ENCODE results near the gene NEK6.

Gene NEK6

GRCh38 chr9:124270504-124271335, 13.0 kb downstream of the NEK6 start:
- peak; percentile 57 for DNase-seq (ENCODE audit: low read depth)
- no peak overlapping the region for H3K4me3 ChIP-seq (replicated peaks; ENCODE audit: low read depth, low read length)
- TF ChIP-seq CTCF (IDR thresholded peaks at IDR 0.05; ENCODE audit: low read length, missing control alignments), result no peak

GRCh38 chr9:124271660-124272059, 13.9 kb downstream of the NEK6 start:
- no peak for TF ChIP-seq CTCF (IDR thresholded peaks at IDR 0.05; ENCODE audit: low read length, missing control alignments)
- no peak for DNase-seq (ENCODE audit: low read depth)
- no peak overlapping the region for H3K4me3 ChIP-seq (replicated peaks; ENCODE audit: low read depth, low read length)

GRCh38 chr9:124272118-124272517, 14.4 kb downstream of the NEK6 start:
- no peak for DNase-seq (ENCODE audit: low read depth)
- no peak for TF ChIP-seq CTCF (IDR thresholded peaks at IDR 0.05; ENCODE audit: low read length, missing control alignments)
- H3K4me3 ChIP-seq (replicated peaks; ENCODE audit: low read depth, low read length), result no peak overlapping the region

- TF ChIP-seq CTCF (IDR thresholded peaks at IDR 0.05; ENCODE audit: low read length, missing control alignments), result no peak
- H3K4me3 ChIP-seq (replicated peaks; ENCODE audit: low read depth, low read length), result no peak overlapping the region
- no peak for DNase-seq (ENCODE audit: low read depth)
These were observed 15.2 kb downstream of the NEK6 start for GRCh38 chr9:124272979-124273378.

GRCh38 chr9:124273427-124274160, 15.8 kb downstream of the NEK6 start:
- TF ChIP-seq CTCF (IDR thresholded peaks at IDR 0.05; ENCODE audit: low read length, missing control alignments), result no peak
- H3K4me3 ChIP-seq (replicated peaks; ENCODE audit: low read depth, low read length), result no peak overlapping the region
- no peak for DNase-seq (ENCODE audit: low read depth)

GRCh38 chr9:124274226-124274625, 16.5 kb downstream of the NEK6 start:
- no peak overlapping the region for H3K4me3 ChIP-seq (replicated peaks; ENCODE audit: low read depth, low read length)
- no peak for TF ChIP-seq CTCF (IDR thresholded peaks at IDR 0.05; ENCODE audit: low read length, missing control alignments)
- DNase-seq (ENCODE audit: low read depth), result no peak
